ENCODE data around the gene APELA. TPM values are rescaled to one million over a fixed set of nuclear protein-coding genes. Genes with fewer than 3 reads are reported as not detected.

APELA gene
- total RNA-seq, 1 experiment from 2014 or later = not detected

DNA sequence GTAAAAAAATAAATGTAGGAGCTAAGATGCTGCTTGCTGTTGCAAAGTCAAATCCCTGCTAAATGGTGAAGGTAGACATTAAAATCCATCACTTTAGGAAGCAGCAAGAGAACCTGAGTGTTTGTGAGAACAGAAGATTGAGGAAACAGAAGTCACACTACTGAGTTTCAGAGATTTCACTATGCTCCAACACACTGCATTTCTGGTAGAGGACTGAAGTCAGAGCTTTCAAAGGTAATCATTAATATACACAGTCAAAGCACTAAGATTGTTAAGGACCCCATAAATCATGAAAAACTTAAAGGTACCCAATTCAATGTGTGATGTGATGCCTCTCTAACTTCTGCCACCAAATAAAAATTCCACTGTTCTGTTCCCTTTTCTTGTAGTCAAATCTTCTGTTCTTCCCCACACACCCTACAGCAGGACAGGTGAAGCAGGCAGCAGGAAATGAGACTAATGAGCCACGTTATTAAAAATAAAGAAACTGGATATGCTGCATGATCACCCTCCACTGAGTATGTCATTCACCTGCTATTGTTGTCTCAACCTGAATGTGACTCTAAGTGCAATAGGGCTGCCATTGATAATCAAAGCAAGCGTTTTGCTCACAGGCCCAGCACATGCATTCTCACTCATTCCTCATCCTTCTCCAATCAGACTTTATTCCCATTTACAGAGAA, 28.9 kb upstream of the APELA start:
- ATAC-seq = no peak

DNA sequence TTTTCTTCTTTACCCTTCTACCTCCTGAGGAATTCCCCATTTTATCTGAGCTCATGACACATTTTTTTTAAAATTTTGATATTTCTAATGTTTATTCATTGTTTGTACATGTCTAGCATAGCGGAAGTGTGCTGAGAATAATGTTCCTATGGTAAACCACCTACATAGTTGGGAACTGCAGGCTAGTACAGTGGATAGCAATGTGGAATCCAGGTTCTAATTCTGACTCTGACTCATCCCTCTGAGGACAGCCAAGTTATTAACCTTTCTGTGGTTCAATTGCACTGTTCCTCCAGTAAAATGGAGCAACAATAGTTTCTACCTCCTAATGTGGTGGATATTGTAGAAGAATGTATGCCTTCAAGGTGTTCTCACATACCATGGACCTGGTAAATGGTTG, 20.6 kb upstream of the APELA start:
- Histone ChIP-seq H3K4me1 (ENCODE audit: control insufficient read depth, insufficient read depth, low read length) (no peaks in the 10 kb centered on the region), H3K9me3 (ENCODE audit: control insufficient read depth, insufficient read depth, low read depth, low read length) (no peaks in the 10 kb centered on the region), H3K4me3 (ENCODE audit: low read depth in 2 of 2, low read length in 2 of 2) (no peak overlapping the region), H3K27me3 (ENCODE audit: control insufficient read depth, insufficient read depth, low read length) (no peaks in the 10 kb centered on the region), H3K36me3 (ENCODE audit: control insufficient read depth, insufficient read depth, low read length) (no peaks in the 10 kb centered on the region), H3K27ac (ENCODE audit: low read length) (no peak overlapping the region)
- ChIA-PET POLR2A (no interaction called here), CTCF (no interaction called here)
- BruUV-seq (replicated peaks) = no TSS peak
- no peak for DNase-seq (ENCODE audit: low read depth, low spot score)
- TF ChIP-seq REST (IDR thresholded peaks at IDR 0.05; ENCODE audit: insufficient read depth in 1 of 2, low read depth in 2 of 2, low read length in 1 of 2) (no peak), CTCF (IDR thresholded peaks at IDR 0.05) (no peak), SIN3A (IDR thresholded peaks at IDR 0.05; ENCODE audit: borderline replicate concordance, insufficient read depth, low read depth, low read length) (no peak), POLR2AphosphoS5 (IDR thresholded peaks at IDR 0.05; ENCODE audit: low read depth, low read length) (no peak), TCF7L2 (IDR thresholded peaks at IDR 0.05; ENCODE audit: low read depth, low read length) (no peak)
- ATAC-seq = no peak
- intact Hi-C loops (cut with micrococcal nuclease; ENCODE audit: unreplicated experiment) = no loop called here
- in situ Hi-C loops (cut with HindIII; ENCODE audit: low pct_unique_long_range_greater_than_20kb, low sequenced_read_pairs) = no loop called here

More for the DNA sequence above, 28.9 kb upstream of the APELA start:
- no peak overlapping the region for H3K27ac ChIP-seq (ENCODE audit: low read length)
- no peaks in the 10 kb centered on the region for H3K36me3 ChIP-seq (ENCODE audit: control insufficient read depth, insufficient read depth, low read length)
- no peaks in the 10 kb centered on the region for H3K27me3 ChIP-seq (ENCODE audit: control insufficient read depth, insufficient read depth, low read length)
- POLR2A ChIA-PET = no interaction called here
- in situ Hi-C loops (cut with HindIII; ENCODE audit: low pct_unique_long_range_greater_than_20kb, low sequenced_read_pairs) (no loop called here), intact Hi-C loops (cut with micrococcal nuclease; ENCODE audit: unreplicated experiment) (no loop called here)
- DNase-seq (ENCODE audit: low read depth, low spot score) = no peak
- no TSS peak for BruUV-seq (replicated peaks)
- H3K9me3 ChIP-seq (ENCODE audit: control insufficient read depth, insufficient read depth, low read depth, low read length) = no peaks in the 10 kb centered on the region
- H3K4me1 ChIP-seq (ENCODE audit: control insufficient read depth, insufficient read depth, low read length) = no peaks in the 10 kb centered on the region
- H3K4me3 ChIP-seq (ENCODE audit: low read depth in 2 of 2, low read length in 2 of 2) = no peak overlapping the region
- CTCF ChIA-PET = no interaction called here
- TF ChIP-seq REST (IDR thresholded peaks at IDR 0.05; ENCODE audit: insufficient read depth in 1 of 2, low read depth in 2 of 2, low read length in 1 of 2) (no peak), SIN3A (IDR thresholded peaks at IDR 0.05; ENCODE audit: borderline replicate concordance, insufficient read depth, low read depth, low read length) (no peak), TCF7L2 (IDR thresholded peaks at IDR 0.05; ENCODE audit: low read depth, low read length) (no peak), POLR2AphosphoS5 (IDR thresholded peaks at IDR 0.05; ENCODE audit: low read depth, low read length) (no peak), CTCF (IDR thresholded peaks at IDR 0.05) (no peak)
